Stimulated activated CD8-positive, alpha-beta memory T cell treated with anti-CD3 and anti-CD28 coated beads, Interleukin-4, amount 100 ng/mL, for 24 hours (primary cell): ENCODE measurements around the gene OPCML.

Experiments
- DNase-seq: peaks from one replicate; pipeline ENCODE4 v3.0.0-alpha.2; 2020; ENCODE audit warnings: low read depth

Gene OPCML

DNA sequence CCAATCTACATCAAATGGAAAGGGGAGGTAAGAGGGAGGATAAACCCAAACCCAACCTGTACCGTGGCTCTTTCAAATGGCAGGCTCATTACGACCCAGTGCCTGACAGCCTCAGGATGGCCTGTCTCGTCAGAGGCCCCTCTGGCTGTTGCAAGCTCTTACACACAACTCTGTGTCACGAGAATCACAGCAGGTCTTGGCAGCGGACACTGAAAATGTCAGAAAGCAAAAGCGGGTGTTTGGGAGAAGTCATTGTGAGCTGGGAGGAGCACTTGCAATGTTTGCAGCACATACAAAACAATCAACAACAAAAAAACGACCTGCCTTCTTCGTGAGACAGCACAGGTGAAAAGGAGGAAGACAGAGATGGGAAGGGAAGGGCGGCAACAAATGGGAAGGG lies 248.1 kb downstream of the OPCML start:
- DNase-seq: no peak

- no peak for DNase-seq
Observed at GRCh38 chr11:133277886-133278285, 254.4 kb downstream of the OPCML start.

- no peak for DNase-seq
Observed at GRCh38 chr11:133271871-133272776, 260.2 kb downstream of the OPCML start.

- no peak for DNase-seq
Observed at GRCh38 chr11:133271206-133271605, 261.1 kb downstream of the OPCML start.

DNA sequence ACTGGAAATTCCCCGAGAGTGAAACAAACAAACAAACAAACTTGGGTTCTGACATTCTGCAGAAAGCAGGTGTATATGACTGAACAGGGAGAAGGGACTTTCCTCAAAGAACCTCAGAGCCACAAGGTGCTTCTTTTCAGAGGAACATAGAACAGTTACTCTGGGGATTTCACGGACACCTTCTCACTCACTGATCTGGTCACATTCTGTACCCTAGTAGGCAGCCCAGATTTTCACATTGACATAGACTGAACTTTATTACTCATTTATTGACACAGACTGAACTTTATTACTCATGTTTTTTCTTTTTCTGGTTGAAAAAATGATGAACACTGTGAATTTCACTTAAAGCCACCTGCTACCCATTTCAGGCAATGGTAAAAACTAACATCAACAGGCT lies 263.0 kb downstream of the OPCML start:
- DNase-seq: no peak

DNA sequence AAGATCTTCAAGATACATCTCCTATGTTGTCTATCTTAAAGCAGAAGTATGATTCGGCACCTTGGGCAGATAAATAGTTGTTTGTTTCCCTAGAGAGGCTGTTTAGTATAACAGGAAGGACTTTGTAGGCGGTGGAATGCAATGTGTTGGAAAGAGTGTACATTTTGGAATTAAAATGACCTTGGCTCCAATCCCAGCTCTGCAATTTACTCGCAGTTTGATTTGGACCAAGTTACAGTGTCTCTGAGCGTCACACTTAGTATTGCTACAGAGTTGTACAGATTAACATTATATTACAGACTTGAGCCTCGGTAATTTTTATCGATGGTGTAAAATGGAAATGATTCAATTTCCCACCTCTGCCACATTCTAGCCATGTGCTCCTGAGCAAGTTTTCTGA lies 265.3 kb downstream of the OPCML start:
- DNase-seq: no peak

- DNase-seq: no peak
Observed at GRCh38 chr11:133265530-133266035, 266.7 kb downstream of the OPCML start.

DNA sequence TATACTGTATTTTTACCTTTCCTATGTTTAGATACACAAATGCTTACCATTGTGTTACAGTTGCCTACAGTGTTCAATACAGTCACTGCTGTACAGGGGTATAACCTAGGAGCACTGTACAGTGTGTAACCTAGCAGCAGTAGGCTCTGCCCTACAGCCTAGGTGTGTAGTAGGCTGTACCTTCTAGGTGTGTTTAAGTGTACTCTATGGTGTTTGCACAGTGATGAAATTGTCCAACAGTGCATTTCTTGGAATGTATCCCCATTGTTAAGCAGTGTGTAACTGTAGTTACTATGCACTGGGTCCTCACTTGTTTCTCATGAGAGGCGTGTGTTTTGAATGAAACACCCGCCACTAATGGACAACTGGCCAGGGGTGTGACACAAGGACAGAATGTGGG lies 269.0 kb downstream of the OPCML start:
- no peak for DNase-seq

DNA sequence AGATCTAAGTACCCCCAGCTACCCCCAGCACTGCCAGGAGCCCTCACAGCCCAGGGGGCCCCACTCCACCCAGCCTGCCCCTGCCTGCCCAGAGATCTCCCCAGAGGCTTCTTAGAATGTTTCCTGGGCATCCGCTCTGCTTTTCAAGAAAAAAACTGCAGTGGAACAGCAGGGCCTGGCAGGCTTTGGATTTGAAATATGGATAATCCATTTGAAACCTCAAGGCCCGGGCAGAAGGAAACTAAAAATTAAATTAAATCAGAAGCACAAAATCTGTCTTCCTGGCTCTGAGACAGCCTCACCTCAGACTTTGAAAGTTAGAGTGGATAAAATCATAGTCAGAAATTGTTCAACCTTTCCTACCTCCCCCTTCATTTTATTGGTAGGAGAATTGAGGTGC lies 273.6 kb downstream of the OPCML start:
- no peak for DNase-seq

- DNase-seq: no peak
Observed at GRCh38 chr11:133254601-133255000, 277.7 kb downstream of the OPCML start.

GRCh38 chr11:133253570-133253969 lies 278.7 kb downstream of the OPCML start:
- DNase-seq: no peak

- no peak for DNase-seq
Observed at GRCh38 chr11:133251841-133252240, 280.5 kb downstream of the OPCML start.

DNA sequence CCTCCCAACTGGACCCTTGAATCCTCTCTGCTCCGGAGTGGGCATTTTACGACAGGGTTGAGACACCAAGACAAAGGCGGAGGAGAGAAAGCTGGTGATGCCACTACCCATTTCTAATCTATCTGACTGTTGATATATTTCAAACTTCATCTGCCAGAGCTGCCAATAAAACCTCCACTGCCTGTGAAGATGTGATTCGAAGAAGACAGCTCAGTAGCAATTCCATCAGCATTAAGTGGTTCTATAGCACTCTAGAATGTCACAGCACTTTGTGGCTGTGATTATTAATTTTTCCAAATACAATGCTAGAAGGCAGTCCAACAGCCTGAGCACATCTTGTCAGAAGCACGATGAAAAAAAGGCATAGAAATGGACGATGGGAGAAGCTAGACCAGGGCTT lies 282.8 kb downstream of the OPCML start:
- DNase-seq: no peak

DNA sequence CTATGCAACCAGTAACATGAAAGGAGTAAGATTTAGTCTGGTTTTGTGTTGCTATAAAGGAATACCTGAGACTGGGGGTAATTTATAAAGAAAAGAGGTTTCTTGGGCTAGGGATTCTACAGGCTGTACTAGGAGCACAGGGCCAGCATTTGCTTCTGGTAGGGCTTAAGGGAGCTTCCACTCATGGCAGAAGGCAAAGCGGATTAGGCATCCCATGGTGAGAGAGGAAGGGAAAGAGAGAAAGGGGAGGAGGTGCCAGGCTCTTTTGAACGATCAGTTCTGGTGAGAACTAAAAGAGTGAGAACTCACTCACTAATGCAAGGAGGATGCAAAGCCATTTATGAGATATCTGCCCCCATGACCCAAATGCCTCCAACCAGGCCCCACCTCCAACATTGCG lies 283.2 kb downstream of the OPCML start:
- DNase-seq: no peak

DNA sequence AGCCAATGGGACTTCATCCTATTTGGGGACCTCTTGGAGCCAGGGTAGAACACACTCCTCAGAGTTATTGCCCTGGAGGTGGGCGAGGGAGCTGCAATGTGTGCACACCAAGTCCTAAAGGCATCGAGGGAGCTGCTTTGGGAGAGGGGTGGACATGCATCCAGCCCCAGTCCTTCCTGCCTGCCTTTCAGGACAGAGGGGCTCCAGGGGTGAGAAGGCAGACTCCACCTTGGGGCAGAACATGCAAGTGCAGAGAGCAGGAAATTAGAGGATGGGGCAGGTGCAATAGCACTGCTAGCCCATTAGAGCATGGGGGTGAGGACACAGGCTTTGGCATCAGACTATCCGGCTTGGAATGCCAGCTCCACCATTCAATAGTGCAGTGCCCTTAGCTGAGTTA lies 288.5 kb downstream of the OPCML start:
- no peak for DNase-seq

GRCh38 chr11:133240908-133241655 lies 291.2 kb downstream of the OPCML start:
- DNase-seq: no peak

DNA sequence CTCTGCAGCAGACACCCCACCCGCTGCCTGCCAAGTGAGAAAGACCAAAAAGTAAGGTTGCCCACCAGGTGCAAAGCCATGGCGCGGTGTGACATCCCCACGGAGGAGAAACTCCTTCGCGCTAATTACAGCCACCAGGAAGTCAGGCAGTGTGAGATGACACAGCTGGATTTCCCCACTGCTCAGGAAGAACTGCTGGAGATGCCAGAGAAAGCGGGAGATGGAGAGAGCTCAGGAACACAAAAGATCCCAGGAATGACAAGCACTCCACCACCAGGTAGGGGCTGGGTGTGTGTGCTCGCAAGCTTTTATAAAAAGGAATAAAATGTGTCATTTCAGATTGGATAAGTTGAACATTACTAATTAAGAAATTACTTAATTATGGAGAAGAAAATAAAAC lies 292.7 kb downstream of the OPCML start:
- DNase-seq: no peak

- DNase-seq: no peak
Observed at GRCh38 chr11:133238495-133238894, 293.8 kb downstream of the OPCML start.

DNA sequence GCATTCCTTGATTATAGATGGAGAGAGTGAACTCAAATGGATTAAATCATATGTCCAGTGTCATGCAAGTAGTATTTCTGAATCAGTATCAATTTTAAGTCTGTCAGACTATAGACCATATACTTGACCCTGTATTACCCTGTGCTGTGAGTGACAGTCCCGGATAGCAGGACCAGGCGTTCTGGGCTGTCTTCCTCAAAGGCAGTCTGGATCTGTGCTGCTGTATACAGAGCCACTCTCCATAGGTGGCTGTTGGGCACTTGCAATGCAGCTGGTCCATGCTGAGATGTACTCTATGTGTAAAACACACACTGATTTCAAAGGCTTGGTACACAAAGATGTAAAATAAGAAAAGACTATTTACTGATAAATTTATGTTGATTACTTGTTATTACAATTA lies 294.3 kb downstream of the OPCML start:
- no peak for DNase-seq

GRCh38 chr11:133235381-133235780 lies 296.9 kb downstream of the OPCML start:
- DNase-seq: no peak

- DNase-seq: no peak
Observed at GRCh38 chr11:133234883-133235282, 297.4 kb downstream of the OPCML start.

DNA sequence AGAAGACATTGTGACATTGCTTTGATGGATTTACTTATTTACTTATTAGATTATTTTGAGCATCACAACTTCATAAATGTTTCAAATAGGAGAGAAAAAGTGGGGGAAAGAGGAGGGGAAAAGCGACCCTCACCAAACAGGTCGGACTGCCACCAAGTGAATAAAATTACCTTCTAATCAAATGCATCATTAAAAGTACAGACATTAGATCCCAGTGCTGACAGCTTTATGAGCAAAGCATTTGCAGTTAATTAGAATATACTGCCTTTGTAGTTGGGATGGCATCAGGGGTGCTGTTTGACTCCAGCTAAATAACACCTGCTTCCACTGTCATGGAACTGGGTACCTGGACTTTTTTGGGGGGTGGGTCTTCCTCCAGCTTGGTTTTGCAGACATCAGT lies 299.6 kb downstream of the OPCML start:
- no peak for DNase-seq

DNA sequence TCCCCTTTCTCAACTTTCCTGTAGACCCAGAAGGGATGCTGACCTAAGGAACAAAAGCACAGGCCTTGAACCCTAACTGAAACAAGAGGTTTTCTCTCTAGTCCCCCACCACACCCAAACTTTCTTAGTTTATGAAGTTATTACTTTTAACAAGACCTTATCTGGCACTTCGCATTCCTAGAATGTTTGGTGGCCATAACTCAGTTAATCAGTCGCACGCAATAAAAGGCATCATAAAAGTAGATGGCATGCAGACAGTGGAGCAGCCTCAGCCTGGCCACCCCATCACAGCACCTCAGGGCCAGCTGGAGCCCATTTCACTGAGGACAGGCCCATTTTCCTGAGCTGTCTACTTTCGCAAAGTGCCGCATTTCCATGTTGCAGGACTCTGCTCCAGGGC lies 301.9 kb downstream of the OPCML start:
- DNase-seq: no peak
